ENCODE data around the gene TPCN2. TPM values are rescaled to one million over a fixed set of nuclear protein-coding genes. Genes with fewer than 3 reads are reported as not detected.
"Not testable (repeated sequence)": the region's sequence is repeated elsewhere in the genome, so short reads cannot be mapped to it uniquely, and the experiment has no call there.

The TPCN2 gene
- total RNA-seq, result 14.2 and 14.4 TPM in 2 replicates
- long read RNA-seq, partial matches to known transcripts, result 0 of 3 reads
- long read RNA-seq, other reads (novel, unspliced or antisense), result 2 of 3 reads

GRCh38 chr11:69048694-69049489 lies at the start of gene TPCN2:
TSS of gene TPCN2 (plus strand) at chr11:69048932. CDS start at chr11:69048998, 66 bp downstream.
- Mint-ChIP-seq H3K4me3 (peak within 1 kb of the TSS; percentile 82), H3K9me3 (no peaks in the 10 kb centered on the region), H3K27me3 (ENCODE audit: low read depth) (no peaks in the 10 kb centered on the region), H3K27ac (ENCODE audit: unreplicated experiment) (no peak within 1 kb of the TSS), H3K36me3 (ENCODE audit: low read depth) (no peaks in the 10 kb centered on the region), H3K4me1 (peaks cover 40% of the 10 kb centered on the region)
- DNase-seq (ENCODE audit: low read depth, low spot score), result peak; percentile 95
- TF ChIP-seq CTCF (conservative IDR thresholded peaks at IDR 0.05), result no peak

- no peak for TF ChIP-seq CTCF (conservative IDR thresholded peaks at IDR 0.05)
- no peaks in the 10 kb centered on the region for H3K9me3 Mint-ChIP-seq
- no peaks in the 10 kb centered on the region for H3K4me1 Mint-ChIP-seq
- DNase-seq (ENCODE audit: low read depth, low spot score), result no peak
- no peak overlapping the region for H3K4me3 Mint-ChIP-seq
- H3K27ac Mint-ChIP-seq (ENCODE audit: unreplicated experiment), result no peak overlapping the region
- H3K27me3 Mint-ChIP-seq (ENCODE audit: low read depth), result no peaks in the 10 kb centered on the region
- no peaks in the 10 kb centered on the region for H3K36me3 Mint-ChIP-seq (ENCODE audit: low read depth)
Measured at GRCh38 chr11:68999093-68999747, 49.5 kb upstream of the TPCN2 start.

- not testable (repeated sequence) for H3K4me1 Mint-ChIP-seq; H3K27ac Mint-ChIP-seq (ENCODE audit: unreplicated experiment); DNase-seq (ENCODE audit: low read depth, low spot score); H3K9me3 Mint-ChIP-seq; H3K36me3 Mint-ChIP-seq (ENCODE audit: low read depth); H3K4me3 Mint-ChIP-seq; H3K27me3 Mint-ChIP-seq (ENCODE audit: low read depth)
Measured at GRCh38 chr11:68999748-69000355, 48.9 kb upstream of the TPCN2 start.

- H3K4me1 Mint-ChIP-seq, result no peaks in the 10 kb centered on the region
- no peak for DNase-seq (ENCODE audit: low read depth, low spot score)
- H3K4me3 Mint-ChIP-seq, result no peak overlapping the region
- no peaks in the 10 kb centered on the region for H3K36me3 Mint-ChIP-seq (ENCODE audit: low read depth)
- H3K27me3 Mint-ChIP-seq (ENCODE audit: low read depth), result no peaks in the 10 kb centered on the region
- TF ChIP-seq CTCF (conservative IDR thresholded peaks at IDR 0.05), result no peak
- H3K9me3 Mint-ChIP-seq, result no peaks in the 10 kb centered on the region
- H3K27ac Mint-ChIP-seq (ENCODE audit: unreplicated experiment), result peak overlapping the region; percentile 29
Measured at GRCh38 chr11:69000391-69000790, 48.3 kb upstream of the TPCN2 start.

GRCh38 chr11:69000831-69001242 lies 47.9 kb upstream of the TPCN2 start:
- Mint-ChIP-seq H3K4me1 (no peaks in the 10 kb centered on the region), H3K27me3 (ENCODE audit: low read depth) (no peaks in the 10 kb centered on the region), H3K27ac (ENCODE audit: unreplicated experiment) (no peak overlapping the region), H3K9me3 (no peaks in the 10 kb centered on the region), H3K4me3 (no peak overlapping the region), H3K36me3 (ENCODE audit: low read depth) (no peaks in the 10 kb centered on the region)
- peak; percentile 58 for TF ChIP-seq CTCF (conservative IDR thresholded peaks at IDR 0.05)
- no peak for DNase-seq (ENCODE audit: low read depth, low spot score)

Measured in neural crest cell (in vitro differentiated cells).